ENCODE data around the gene STPG1. TPM values are rescaled to one million over a fixed set of nuclear protein-coding genes. Genes with fewer than 3 reads are reported as not detected.

The STPG1 gene
- total RNA-seq, 1 donor from 2014 or later: 10.0 TPM

DNA sequence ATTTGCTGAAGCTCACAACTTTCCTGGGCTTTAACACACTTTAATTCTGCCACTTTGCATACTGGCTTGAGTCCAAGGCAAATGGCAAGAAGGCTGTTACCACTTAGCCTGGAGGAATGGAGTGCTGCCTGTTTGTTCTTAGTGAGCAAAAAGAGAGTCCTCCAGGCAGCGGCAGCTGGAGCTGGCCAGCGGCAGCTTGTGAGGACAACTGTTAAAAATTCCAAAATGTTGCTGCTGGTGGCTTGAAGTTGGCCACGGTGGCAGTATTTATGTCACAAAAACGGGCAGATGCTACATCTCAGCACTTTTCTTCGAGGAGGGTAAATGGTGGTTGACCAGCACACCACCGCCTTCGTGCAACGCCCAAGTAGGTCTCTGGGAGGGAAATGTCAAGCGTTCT, 27.3 kb downstream of the STPG1 start:
- Mint-ChIP-seq H3K36me3 (ENCODE audit: low read depth, unreplicated experiment) (peaks cover 4% of the 10 kb centered on the region), H3K27ac (ENCODE audit: unreplicated experiment) (no peak overlapping the region), H3K4me3 (ENCODE audit: unreplicated experiment) (no peak overlapping the region), H3K4me1 (ENCODE audit: unreplicated experiment) (peaks cover 4% of the 10 kb centered on the region), H3K9me3 (ENCODE audit: unreplicated experiment) (no peaks in the 10 kb centered on the region), H3K27me3 (ENCODE audit: unreplicated experiment) (no peaks in the 10 kb centered on the region)
- TF ChIP-seq, protein P1, sequence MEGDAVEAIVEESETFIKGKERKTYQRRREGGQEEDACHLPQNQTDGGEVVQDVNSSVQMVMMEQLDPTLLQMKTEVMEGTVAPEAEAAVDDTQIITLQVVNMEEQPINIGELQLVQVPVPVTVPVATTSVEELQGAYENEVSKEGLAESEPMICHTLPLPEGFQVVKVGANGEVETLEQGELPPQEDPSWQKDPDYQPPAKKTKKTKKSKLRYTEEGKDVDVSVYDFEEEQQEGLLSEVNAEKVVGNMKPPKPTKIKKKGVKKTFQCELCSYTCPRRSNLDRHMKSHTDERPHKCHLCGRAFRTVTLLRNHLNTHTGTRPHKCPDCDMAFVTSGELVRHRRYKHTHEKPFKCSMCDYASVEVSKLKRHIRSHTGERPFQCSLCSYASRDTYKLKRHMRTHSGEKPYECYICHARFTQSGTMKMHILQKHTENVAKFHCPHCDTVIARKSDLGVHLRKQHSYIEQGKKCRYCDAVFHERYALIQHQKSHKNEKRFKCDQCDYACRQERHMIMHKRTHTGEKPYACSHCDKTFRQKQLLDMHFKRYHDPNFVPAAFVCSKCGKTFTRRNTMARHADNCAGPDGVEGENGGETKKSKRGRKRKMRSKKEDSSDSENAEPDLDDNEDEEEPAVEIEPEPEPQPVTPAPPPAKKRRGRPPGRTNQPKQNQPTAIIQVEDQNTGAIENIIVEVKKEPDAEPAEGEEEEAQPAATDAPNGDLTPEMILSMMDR (IDR thresholded peaks at IDR 0.05; ENCODE audit: unreplicated experiment): no peak
- DNase-seq (ENCODE audit: low spot score): no peak

DNA sequence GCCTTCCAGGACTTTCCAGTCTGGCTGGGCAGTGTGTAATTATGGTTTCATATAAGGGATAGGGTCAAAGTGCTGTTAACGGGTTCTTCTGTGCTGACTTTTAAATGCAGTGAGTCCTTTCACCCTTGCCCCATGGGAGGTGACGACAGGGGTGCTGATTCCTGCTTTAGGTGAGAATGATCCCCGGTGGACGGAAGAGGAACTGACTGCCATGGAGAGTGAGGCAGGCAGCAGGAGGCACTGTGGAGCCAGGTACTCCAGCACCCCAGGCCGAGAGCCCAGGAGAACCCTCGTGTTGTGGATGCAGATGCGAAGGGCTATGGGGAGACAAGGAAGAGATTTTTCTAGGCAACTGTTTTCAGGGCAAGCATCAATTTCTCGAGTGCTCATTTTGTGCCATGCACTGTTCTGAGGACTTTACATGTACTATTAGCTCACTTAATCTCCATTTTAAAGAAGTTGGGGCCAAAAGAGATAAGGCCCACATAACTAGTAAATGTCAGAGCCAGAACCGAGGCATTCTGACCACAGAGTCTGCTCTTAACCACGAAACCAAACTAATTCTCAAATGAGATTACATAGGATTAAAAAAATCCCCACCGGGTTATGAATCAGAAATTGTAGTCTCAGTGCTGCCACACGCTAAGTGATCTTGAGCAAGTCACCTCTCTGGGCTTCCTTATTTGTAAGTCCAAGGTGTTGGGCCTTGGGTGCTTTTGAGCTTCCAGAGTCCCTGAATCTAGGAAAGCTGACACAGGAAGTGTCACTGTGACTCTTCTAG, 28.2 kb downstream of the STPG1 start:
- Mint-ChIP-seq H3K36me3 (ENCODE audit: low read depth, unreplicated experiment) (peaks cover 4% of the 10 kb centered on the region), H3K4me3 (ENCODE audit: unreplicated experiment) (no peak overlapping the region), H3K27ac (ENCODE audit: unreplicated experiment) (no peak overlapping the region), H3K4me1 (ENCODE audit: unreplicated experiment) (no peaks in the 10 kb centered on the region), H3K9me3 (ENCODE audit: unreplicated experiment) (no peaks in the 10 kb centered on the region), H3K27me3 (ENCODE audit: unreplicated experiment) (no peaks in the 10 kb centered on the region)
- TF ChIP-seq, protein P1 (IDR thresholded peaks at IDR 0.05; ENCODE audit: unreplicated experiment): peak; percentile 48
- DNase-seq (ENCODE audit: low spot score): peak; percentile 21

DNA sequence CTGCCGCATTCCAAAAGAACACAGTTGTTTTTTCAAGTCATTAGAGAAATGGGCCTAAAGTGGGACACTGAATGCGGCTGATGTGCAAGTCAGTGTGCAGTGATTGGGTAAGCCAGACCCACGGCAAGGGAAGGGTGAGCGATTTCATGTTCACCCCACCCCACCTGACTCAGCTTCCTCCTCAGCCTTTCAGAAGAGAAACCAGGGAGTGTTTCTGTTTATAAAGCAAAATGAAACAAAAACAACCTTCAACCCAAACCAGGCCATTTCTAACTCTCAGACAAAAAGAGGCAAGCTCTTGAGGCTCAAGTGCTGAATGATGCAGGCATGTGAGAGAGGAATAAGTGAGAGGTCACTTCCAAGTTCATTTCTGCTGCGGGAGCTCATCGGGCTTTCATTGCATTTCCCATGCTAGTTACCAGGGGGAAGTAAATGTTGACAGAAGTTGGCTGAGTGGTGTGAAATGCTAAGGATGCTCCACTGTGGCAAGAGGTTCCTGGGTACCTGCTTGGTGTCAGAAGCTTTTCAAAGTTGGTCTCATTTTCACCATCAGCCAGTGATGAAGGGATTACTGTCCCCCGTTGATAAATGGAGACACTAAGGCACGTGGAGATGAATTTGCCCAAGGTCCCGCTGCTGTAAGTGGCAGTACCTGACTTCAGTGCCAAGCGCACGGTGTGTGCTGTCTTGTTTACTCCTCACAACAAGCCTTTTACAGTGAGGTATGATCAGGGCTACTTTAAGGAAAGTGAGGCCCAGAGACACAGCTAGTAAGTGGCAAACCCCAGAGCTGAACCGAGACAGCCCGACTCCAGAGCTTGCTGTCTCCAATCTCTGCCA, 29.1 kb downstream of the STPG1 start:
- DNase-seq (ENCODE audit: low spot score): no peak
- no peaks in the 10 kb centered on the region for H3K27me3 Mint-ChIP-seq (ENCODE audit: unreplicated experiment)
- peaks cover 4% of the 10 kb centered on the region for H3K36me3 Mint-ChIP-seq (ENCODE audit: low read depth, unreplicated experiment)
- no peaks in the 10 kb centered on the region for H3K4me1 Mint-ChIP-seq (ENCODE audit: unreplicated experiment)
- no peak overlapping the region for H3K27ac Mint-ChIP-seq (ENCODE audit: unreplicated experiment)
- no peaks in the 10 kb centered on the region for H3K9me3 Mint-ChIP-seq (ENCODE audit: unreplicated experiment)
- no peak overlapping the region for H3K4me3 Mint-ChIP-seq (ENCODE audit: unreplicated experiment)
- TF ChIP-seq, protein P1 (IDR thresholded peaks at IDR 0.05; ENCODE audit: unreplicated experiment): no peak

DNA sequence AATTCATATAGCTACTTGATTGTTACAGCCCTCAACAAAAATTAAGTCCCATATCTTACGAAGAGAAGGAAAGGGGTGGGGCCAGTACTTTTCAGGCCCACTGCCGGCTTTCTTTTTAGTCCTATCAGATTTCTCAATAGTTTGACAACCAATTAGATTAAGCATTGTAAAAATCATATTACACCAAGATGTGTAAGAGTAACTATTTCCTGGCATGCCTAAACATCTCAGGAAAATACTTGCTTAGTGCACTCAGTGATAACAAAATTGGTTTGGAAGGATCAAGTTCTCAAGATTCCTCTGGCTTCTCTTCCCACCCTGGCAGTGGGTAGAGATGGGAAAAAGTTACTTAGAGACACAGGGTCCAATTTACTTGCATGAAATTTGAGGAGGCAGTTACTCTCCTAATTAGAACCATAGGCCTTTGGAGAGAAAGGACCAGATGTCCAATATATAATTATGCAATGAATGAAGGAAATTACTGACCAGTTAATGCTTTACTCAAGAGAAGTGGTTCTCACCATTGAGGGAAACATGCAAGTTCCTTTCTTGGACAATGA, 30.1 kb downstream of the STPG1 start:
- H3K27me3 Mint-ChIP-seq (ENCODE audit: unreplicated experiment): no peaks in the 10 kb centered on the region
- H3K27ac Mint-ChIP-seq (ENCODE audit: unreplicated experiment): no peak overlapping the region
- no peaks in the 10 kb centered on the region for H3K9me3 Mint-ChIP-seq (ENCODE audit: unreplicated experiment)
- DNase-seq (ENCODE audit: low spot score): no peak
- H3K36me3 Mint-ChIP-seq (ENCODE audit: low read depth, unreplicated experiment): peaks cover 7% of the 10 kb centered on the region
- no peaks in the 10 kb centered on the region for H3K4me1 Mint-ChIP-seq (ENCODE audit: unreplicated experiment)
- no peak overlapping the region for H3K4me3 Mint-ChIP-seq (ENCODE audit: unreplicated experiment)
- TF ChIP-seq, protein P1 (IDR thresholded peaks at IDR 0.05; ENCODE audit: unreplicated experiment): no peak

Data from endothelial cell (in vitro differentiated cells).